GM18907 (cell line): ENCODE measurements around the gene ZBTB43.

Source experiments
- ATAC-seq: cut with Tn5 transposase; IDR thresholded peaks from one replicate; pipeline ENCODE4 v1.9.1; 2021; ENCODE audit warnings: mild to moderate bottlenecking, moderate library complexity; ENCODE audit not compliant: unreplicated experiment

ZBTB43 gene

DNA sequence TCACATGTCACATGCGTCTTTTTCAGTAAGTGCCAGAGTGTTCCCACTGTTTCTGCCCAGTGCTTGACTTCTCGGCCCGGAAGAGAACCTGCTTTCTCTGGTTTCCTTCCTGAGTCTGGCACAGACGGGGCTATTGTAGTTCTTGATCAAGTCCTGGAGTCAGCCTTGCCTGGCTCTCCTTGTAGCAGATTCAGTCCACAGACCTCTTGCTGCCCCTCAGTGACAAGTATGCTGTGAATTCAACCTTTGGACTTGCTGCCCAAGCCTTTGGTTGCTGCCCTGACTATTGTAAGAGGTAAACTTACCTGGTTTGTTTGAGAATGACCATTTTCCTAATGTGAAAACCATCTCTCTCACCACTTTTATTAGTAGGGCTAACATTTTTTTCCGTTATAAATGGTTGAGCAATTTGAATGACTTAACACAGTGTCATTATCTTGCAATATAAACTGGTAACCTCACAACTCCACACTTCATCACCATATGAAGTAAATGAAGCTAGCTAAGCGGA lies 80.3 kb downstream of the ZBTB43 start:
- ATAC-seq, result no peak

DNA sequence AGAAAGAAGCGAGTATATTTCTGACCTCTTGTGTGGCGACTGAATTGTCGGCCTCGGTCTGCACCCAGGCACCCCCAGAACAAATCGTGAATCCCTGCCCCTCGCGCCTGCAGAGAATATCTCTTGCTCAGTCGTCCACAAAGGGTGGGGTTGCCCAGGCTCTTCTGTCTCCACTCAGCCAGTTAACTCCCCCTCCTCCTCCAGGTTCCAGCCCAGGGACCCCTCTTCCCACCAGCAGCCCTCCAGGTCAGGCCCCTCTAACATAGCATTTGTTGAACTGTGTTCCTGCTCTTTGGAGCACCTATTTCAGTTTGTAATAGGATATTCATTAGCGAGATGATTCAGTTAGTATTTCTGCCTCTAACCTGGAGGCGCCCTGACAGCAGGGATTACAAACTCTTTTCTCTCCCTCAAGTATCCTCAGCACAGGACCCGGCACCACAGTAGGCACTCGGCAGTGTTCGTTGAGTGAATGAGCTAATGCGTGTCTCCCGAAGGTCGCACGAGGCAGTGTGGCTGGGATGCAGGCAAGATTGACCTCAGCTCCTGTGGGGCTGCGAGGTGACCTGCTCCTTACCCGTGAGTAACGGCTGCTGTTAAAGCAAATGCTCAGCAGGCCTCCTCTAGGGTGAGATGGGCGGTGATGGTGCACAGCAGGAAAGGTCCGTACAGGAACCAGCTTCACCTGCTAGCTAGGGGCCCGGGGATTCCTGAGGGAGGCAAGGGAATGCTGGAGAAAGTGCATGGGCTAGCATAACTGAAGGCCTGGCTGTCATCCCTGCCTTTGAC lies 81.4 kb downstream of the ZBTB43 start:
- ATAC-seq, result no peak

DNA sequence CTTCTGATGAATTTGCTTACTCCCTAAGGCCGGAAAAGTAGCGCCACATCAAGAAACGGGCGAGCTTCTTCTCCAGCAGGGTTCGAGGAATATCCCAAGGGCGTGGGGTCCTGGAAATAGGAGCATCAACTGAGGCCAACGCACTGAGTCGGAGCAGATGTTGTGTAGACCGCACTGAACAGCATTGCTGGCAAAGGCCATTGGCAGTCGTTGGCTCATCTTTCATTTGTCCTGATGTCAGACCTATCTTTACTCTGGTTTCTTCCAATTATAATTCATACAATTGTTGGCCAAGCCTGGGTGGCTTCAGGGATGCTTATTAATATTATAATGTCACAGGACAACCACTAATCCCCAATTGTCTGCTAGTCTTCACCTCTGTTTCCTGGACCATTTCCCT lies 82.1 kb downstream of the ZBTB43 start:
- no peak for ATAC-seq
